Activated CD8-positive, alpha-beta T cell treated with anti-CD3 and anti-CD28 coated beads for 36 hours (primary cell): ENCODE measurements around the gene MZF1. TPM values are rescaled to one million over a fixed set of nuclear protein-coding genes. Genes with fewer than 3 reads are reported as not detected.
"Not testable (repeated sequence)": the region's sequence is repeated elsewhere in the genome, so short reads cannot be mapped to it uniquely, and the experiment has no call there.

Experiments used
- ATAC-seq: fragments of 200-7000 bp; cut with Tn5 transposase; one replicate; pipeline ENCODE4 v1.10.0; 2021; ENCODE audit warnings: mild to moderate bottlenecking, moderate library complexity
- CTCF ChIA-PET: fragments of 350-600 bp; sonication (Branson Sonifier 250); formaldehyde crosslinking; loops from one replicate; lab custom pipeline; 2021; ENCODE audit warnings: antibody characterized with exemption; lab: Charles Lee
- POLR2A ChIA-PET: fragments of 350-600 bp; sonication (Branson Sonifier 250); formaldehyde crosslinking; loops from one replicate; lab custom pipeline; 2021; ENCODE audit warnings: antibody characterized with exemption; lab: Charles Lee
- DNase-seq: peaks from one replicate; pipeline ENCODE4 v3.0.0-alpha.2; 2020
- H3K27ac Mint-ChIP-seq: one replicate; pipeline ENCODE4 v1.8.0; 2021; ENCODE audit warnings: mild to moderate bottlenecking, mixed read lengths
- H3K27me3 Mint-ChIP-seq: one replicate; pipeline ENCODE4 v1.8.0; 2021; ENCODE audit warnings: mixed read lengths
- H3K36me3 Mint-ChIP-seq: one replicate; pipeline ENCODE4 v1.8.0; 2021; ENCODE audit warnings: low read depth, mixed read lengths
- H3K4me1 Mint-ChIP-seq: one replicate; pipeline ENCODE4 v1.8.0; 2021; ENCODE audit warnings: low read depth, mixed read lengths
- H3K4me3 Mint-ChIP-seq: one replicate; pipeline ENCODE4 v1.8.0; 2021; ENCODE audit warnings: mild to moderate bottlenecking, moderate library complexity, mixed read lengths
- H3K9me3 Mint-ChIP-seq: one replicate; pipeline ENCODE4 v1.8.0; 2021; ENCODE audit warnings: mixed read lengths
- intact Hi-C: fragments of 100-400 bp; cut with micrococcal nuclease; formaldehyde crosslinking; loops from one replicate; pipeline ENCODE4 v1.10.0; 2022
- total RNA-seq, 2 experiments: library from RNA; stranded (reverse); gene quantifications; one replicate each; pipeline ENCODE4 v1.2.3, GENCODE V29; 2021
- TF ChIP-seq, protein P1 (sequence below): fragments of 200-600 bp; IDR thresholded peaks from one replicate; pipeline ENCODE4 v1.8.0; 2022; ENCODE audit warnings: antibody characterized with exemption, mild to moderate bottlenecking

The MZF1 gene
- total RNA-seq, 2 experiments from 2014 or later = 12.1 to 13.4 TPM

DNA sequence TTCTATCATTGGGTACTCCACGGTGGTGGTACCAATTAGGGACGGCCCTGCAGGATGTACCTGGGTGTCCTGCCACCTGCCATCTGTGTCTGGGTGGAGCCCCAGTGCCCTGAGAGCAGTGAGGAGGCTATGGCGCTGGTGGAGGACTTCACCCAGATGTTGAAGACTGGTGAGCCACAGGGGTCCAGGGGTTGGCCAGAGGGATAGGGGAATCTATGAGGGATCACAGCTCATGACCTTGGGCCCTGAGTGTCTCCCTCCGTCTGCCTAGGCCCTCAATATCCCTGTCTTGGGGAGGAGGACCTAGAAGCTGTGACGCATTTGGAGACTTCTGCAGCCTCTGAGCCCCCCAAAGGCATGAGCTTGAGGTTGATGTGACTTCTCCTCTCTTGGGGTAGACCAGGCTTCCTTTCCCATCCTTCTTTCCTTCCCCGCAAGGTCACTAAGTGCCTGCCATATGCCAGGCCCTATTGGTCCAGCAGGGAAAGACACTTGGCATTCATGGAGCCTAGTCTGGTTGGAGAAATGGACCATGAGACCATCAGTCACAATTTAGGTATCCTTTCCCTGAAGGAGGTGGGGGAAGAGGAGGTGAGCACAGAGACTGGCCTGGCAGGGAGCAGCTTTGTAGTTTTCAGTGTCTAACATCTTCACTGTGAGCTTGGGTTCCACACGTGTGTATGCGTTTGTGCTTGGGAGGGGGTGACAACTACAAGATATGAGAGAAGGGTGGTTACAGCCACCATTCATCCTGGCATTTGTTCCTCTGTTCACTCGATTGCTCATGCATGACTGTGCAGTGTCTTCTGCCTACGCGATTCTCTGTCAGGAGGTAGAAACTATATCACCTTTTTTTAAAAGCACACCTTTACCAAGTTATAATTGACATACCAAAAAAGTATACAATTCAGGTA lies 5.1 kb upstream of the MZF1 start:
- Mint-ChIP-seq H3K27ac (peak overlapping the region; percentile 74), H3K36me3 (peaks cover 18% of the 10 kb centered on the region), H3K4me1 (peaks cover 49% of the 10 kb centered on the region), H3K9me3 (no peaks in the 10 kb centered on the region), H3K4me3 (peak overlapping the region; percentile 10), H3K27me3 (no peaks in the 10 kb centered on the region)
- intact Hi-C loops = no loop called here
- ATAC-seq = no peak
- TF ChIP-seq, protein P1, sequence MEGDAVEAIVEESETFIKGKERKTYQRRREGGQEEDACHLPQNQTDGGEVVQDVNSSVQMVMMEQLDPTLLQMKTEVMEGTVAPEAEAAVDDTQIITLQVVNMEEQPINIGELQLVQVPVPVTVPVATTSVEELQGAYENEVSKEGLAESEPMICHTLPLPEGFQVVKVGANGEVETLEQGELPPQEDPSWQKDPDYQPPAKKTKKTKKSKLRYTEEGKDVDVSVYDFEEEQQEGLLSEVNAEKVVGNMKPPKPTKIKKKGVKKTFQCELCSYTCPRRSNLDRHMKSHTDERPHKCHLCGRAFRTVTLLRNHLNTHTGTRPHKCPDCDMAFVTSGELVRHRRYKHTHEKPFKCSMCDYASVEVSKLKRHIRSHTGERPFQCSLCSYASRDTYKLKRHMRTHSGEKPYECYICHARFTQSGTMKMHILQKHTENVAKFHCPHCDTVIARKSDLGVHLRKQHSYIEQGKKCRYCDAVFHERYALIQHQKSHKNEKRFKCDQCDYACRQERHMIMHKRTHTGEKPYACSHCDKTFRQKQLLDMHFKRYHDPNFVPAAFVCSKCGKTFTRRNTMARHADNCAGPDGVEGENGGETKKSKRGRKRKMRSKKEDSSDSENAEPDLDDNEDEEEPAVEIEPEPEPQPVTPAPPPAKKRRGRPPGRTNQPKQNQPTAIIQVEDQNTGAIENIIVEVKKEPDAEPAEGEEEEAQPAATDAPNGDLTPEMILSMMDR = no peak
- DNase-seq = no peak
- ChIA-PET CTCF (interaction anchor here (0.8 to 7.8 kb wide), 5 partner anchors 59 to 359 kb away, joined by 3 to 131 read pairs (median 4); partner anchors contain the start of gene ZBTB45), POLR2A (interaction anchor here (0.6 to 1.8 kb wide), 4 partner anchors 23 to 59 kb away, joined by 3 to 8 read pairs (median 4); partner anchors contain the start of genes CHMP2A, TRIM28 and ZBTB45)

DNA sequence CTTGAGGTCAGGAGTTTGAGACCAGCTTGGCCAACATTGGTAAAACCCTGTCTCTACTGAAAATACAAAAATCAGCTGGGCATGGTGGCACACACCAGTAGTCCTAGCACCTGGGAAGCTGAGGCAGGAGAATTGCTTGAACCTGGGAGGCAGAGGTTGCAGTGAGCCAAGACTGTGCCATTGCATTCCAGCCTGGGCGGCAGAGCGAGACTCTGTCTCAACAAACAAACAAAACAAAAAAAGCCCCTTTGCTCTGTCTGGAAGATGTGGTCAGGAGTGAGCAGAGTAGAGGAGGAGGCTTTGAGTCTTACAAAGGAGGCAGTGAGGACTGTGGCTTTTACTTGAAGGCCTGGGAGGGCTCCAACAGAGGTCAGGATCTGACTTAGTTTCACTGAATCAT lies 4.4 kb upstream of the MZF1 start:
- POLR2A ChIA-PET = interaction anchor here (0.6 to 2.4 kb wide), 4 partner anchors 15 to 34 kb away, joined by 3 to 17 read pairs (median 6); partner anchors contain the start of genes CHMP2A and TRIM28
- Mint-ChIP-seq H3K36me3 (peaks cover 11% of the 10 kb centered on the region), H3K4me3 (peak overlapping the region; percentile 33), H3K27ac (peak overlapping the region; percentile 74), H3K4me1 (peaks cover 49% of the 10 kb centered on the region)
- ATAC-seq, DNase-seq, H3K27me3 Mint-ChIP-seq, H3K9me3 Mint-ChIP-seq, intact Hi-C loops: not testable (repeated sequence)
- CTCF ChIA-PET = interaction anchor here (2.7 to 7.8 kb wide), 2 partner anchors 58 to 64 kb away, joined by 12 to 131 read pairs; partner anchors contain the start of gene ZBTB45

DNA sequence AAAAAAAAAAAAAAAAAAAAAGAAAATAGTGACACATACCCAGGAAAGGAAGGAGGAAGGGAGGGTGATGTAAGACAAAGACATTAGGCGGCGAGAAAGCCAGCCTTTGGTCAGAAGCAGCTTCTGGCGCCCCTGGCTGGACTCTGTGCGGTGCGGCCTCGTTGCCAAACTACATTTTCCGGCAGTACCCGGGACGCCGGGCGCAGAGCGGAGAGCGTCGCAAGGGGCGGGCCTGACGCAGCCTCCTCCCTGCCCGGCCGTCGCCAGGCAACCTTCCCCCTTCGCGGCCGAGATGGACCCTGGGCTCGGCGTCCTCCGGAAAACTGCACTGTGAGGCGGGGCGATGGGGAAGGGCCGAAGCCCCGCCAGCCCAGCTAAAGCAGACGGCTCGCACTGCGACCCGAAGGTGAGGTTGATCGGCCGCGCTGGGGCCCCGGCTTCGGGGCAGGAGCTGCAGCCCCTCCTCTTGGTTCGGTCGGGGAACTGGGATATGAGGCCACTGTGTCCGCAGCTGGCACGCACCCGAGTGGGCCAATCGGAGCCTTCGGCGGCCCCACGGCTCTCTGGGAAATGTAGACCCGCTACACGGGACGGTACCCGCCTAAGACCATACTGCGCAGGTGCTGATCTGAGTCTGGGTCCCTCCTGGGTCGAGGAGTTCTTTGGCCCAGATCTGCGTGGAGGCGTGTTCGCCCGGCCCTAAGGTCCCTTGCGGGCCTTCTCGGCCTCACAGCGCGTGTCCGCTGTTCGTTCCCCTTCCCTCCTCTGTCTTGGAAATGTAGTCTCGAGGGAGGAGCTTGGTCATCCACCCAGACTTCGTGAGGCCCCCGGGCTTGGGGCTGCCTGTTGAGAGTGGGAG lies 2.3 kb upstream of the MZF1 start:
- ChIA-PET POLR2A (interaction anchor here (0.6 to 2.7 kb wide), 12 partner anchors 13 to 1249 kb away, joined by 3 to 19 read pairs (median 5); partner anchors contain the start of genes CHMP2A, TRIM28, ZBTB45 and ZNF446), CTCF (interaction anchor here (1.0 to 7.8 kb wide), 7 partner anchors 13 to 75 kb away, joined by 3 to 131 read pairs (median 5); partner anchors contain the start of genes CHMP2A and ZBTB45)
- Mint-ChIP-seq H3K4me1 (peaks cover 54% of the 10 kb centered on the region), H3K36me3 (peaks cover 11% of the 10 kb centered on the region), H3K27ac (peak overlapping the region; percentile 96), H3K4me3 (peak overlapping the region; percentile 84), H3K27me3 (no peaks in the 10 kb centered on the region), H3K9me3 (no peaks in the 10 kb centered on the region)
- DNase-seq (peak; percentile 92), ATAC-seq (peak; percentile 48)
- TF ChIP-seq, protein P1 = no peak
- intact Hi-C loops = no loop called here

DNA sequence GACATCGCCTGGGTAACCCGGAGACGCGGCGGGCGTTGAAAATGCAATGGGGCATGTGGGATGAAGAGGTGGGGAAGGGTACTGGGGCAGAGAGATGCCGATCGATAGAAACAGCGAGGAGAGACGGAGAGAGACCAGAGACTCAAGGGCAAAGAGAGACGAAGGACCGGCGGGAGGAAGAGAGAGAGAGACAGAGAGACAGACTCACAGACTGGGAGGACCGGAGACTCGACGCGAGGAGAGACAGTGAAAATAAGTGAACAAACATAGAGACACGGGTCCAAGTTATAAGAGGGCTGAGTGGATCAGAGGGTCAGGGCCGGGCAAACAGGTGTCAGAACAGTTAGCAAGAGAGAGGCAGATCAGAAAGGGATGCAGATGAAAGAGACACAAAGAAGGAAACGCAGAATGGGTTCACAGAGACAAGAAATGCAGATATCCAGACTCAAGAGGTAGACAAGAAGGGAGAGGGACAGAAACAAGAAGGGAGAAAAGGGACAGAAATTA lies 576 bp upstream of the MZF1 start:
- Mint-ChIP-seq H3K27ac (peak overlapping the region; percentile 100), H3K4me1 (peaks cover 45% of the 10 kb centered on the region), H3K27me3 (no peaks in the 10 kb centered on the region), H3K36me3 (peaks cover 14% of the 10 kb centered on the region), H3K9me3 (no peaks in the 10 kb centered on the region), H3K4me3 (peak overlapping the region; percentile 84)
- ATAC-seq (no peak), DNase-seq (no peak)
- TF ChIP-seq, protein P1 = no peak
- ChIA-PET POLR2A (no interaction called here), CTCF (no interaction called here)
- intact Hi-C loops = no loop called here
